Measurements from ENCODE around the gene WDR43.

GRCh38 chr2:28906821-28907220 lies 12.4 kb downstream of the WDR43 start:
- TF ChIP-seq CBFB (CRISPR knock-in tag; IDR thresholded peaks at IDR 0.05) (no peak), FOXK1 (CRISPR knock-in tag; IDR thresholded peaks at IDR 0.05; ENCODE audit: borderline replicate concordance) (no peak), POLR2AphosphoS5 (IDR thresholded peaks at IDR 0.05; ENCODE audit: control insufficient read depth, insufficient read depth, low read depth, low read length) (peak; percentile 18), HMG20A (CRISPR knock-in tag; conservative IDR thresholded peaks at IDR 0.05) (no peak)
